Measurements from ENCODE around the gene TTC24. TPM values are rescaled to one million over a fixed set of nuclear protein-coding genes. Genes with fewer than 3 reads are reported as not detected.

Gene TTC24
- total RNA-seq, 1 donor from 2014 or later = not detected

DNA sequence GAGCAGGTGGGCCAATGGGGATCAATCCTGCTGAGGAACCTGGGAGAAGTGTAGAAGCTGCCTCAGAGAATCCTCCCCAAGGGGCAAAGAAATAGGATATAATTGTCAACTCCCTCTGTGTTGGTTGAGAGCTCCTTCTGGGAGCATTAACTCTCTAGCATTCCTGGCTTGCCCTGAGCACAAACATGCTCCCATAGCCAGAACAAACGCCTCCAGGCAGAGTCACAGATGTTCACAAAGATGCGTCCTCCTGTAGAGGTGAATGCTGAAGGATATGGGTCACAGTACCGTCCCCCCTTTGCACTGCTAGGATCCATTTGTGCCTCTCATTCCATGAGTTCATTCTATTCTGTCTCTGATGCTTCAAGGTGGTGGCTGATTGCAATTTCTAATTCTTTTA lies 52.8 kb downstream of the TTC24 start:
- FAIRE-seq (no peak), DNase-seq (ENCODE audit: low spot score in 2 of 2) (no peak)

Other genes with a start within 250 kb of the TTC24 start
- 355 TPM for gene CCT3, start 241.4 kb upstream of the TTC24 start, total RNA-seq
- gene TSACC, start 241.2 kb upstream of the TTC24 start, total RNA-seq = not detected
- gene RHBG, start 210.5 kb upstream of the TTC24 start, total RNA-seq = not detected
- 4.9 TPM for gene MEF2D, start 78.9 kb upstream of the TTC24 start, total RNA-seq
- 1.2 TPM for gene IQGAP3, start 7.2 kb upstream of the TTC24 start, total RNA-seq
- 34.6 TPM for gene NAXE, start 12.1 kb downstream of the TTC24 start, total RNA-seq
- 5.7 TPM for gene GPATCH4, start 21.8 kb downstream of the TTC24 start, total RNA-seq
- gene HAPLN2, start 39.7 kb downstream of the TTC24 start, total RNA-seq = 0.41 TPM
- gene BCAN, start 62.4 kb downstream of the TTC24 start, total RNA-seq = 52.2 TPM
- gene NES, start 97.7 kb downstream of the TTC24 start, total RNA-seq = 43.2 TPM
- gene CRABP2, start 125.9 kb downstream of the TTC24 start, total RNA-seq = 7.7 TPM
- gene METTL25B, start 148.7 kb downstream of the TTC24 start, total RNA-seq = 5.7 TPM
- gene ISG20L2, start 149.0 kb downstream of the TTC24 start, total RNA-seq = 7.3 TPM
- 14.7 TPM for gene MRPL24, start 161.4 kb downstream of the TTC24 start, total RNA-seq
- 63.6 TPM for gene HDGF, start 172.0 kb downstream of the TTC24 start, total RNA-seq
- gene PRCC, start 187.8 kb downstream of the TTC24 start, total RNA-seq = 14.3 TPM
- 0.41 TPM for gene SH2D2A, start 237.1 kb downstream of the TTC24 start, total RNA-seq

All from frontal cortex (tissue), 4 donors.